Measurements from ENCODE around the gene ZNF697. TPM values are rescaled to one million over a fixed set of nuclear protein-coding genes. Genes with fewer than 3 reads are reported as not detected.

The ZNF697 gene
- total and polyA plus RNA-seq, 10 of the 15 experiments (the other 5 are each of a cell fraction or from before 2014, with no cell fraction given): 0.48 to 5.9 (median 3.0) TPM

DNA sequence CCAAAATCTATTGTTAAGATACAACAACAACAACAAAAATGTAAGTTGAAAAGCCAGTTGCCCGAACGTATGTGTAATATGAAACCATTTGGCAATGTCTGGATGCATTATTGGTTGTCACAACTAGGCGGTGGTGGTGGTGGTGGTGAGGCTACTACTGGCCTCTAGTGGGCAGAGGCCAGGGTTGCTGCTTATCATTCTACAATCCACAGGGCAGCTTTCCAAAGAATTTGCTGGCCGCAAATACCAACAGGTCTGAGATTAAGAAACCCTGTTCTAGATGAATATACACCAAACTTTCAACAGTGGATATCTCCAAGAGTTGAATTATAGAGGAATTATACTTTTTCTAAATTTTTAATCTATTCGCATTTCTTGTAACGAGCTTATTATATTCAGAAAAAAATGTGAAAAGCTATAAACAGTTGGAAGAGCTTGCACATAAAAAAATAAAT lies 26.8 kb upstream of the ZNF697 start:
- Histone ChIP-seq H3K4me2 (ENCODE audit: control insufficient read depth, insufficient read depth) (no peak overlapping the region), H2AFZ (ENCODE audit: control insufficient read depth, low read depth, low read length) (no peak overlapping the region; the same call in 1 of the 2 replicates), H3K79me2 (ENCODE audit: control insufficient read depth, insufficient read depth, low read length) (no peaks in the 10 kb centered on the region), H3K9me3 (replicated peaks; ENCODE audit: control insufficient read depth, insufficient read depth, low read length) (no peaks in the 10 kb centered on the region), H3K27me3 (replicated peaks in 1 of 2; ENCODE audit: control insufficient read depth in 2 of 2, insufficient read depth in 2 of 2, low read length in 1 of 2) (no peaks in the 10 kb centered on the region; a peak in 1 of 4 replicates), H3K9ac (ENCODE audit: control insufficient read depth, insufficient read depth, low read length) (no peak overlapping the region), H3K4me3 (no peak overlapping the region), H3K4me1 (ENCODE audit: control insufficient read depth, insufficient read depth, low read length) (no peaks in the 10 kb centered on the region), H3K36me3 (ENCODE audit: control insufficient read depth in 2 of 2, insufficient read depth in 2 of 2, low read length in 1 of 2) (no peaks in the 10 kb centered on the region), H4K20me1 (ENCODE audit: control insufficient read depth, insufficient read depth) (no peaks in the 10 kb centered on the region), H3K27ac (ENCODE audit: control insufficient read depth, insufficient read depth) (no peak overlapping the region)
- CTCF ChIA-PET: interaction anchor here (0.7 to 16.0 kb wide), 23 partner anchors 9 to 308 kb away, joined by 3 to 446 read pairs (median 6); partner anchors contain the start of gene ZNF697
- SMC1A ChIA-PET (ENCODE audit: uncharacterized antibody, unreplicated experiment): interaction anchor here (0.5 to 7.2 kb wide), 21 partner anchors 10 to 346 kb away, joined by 3 to 119 read pairs (median 5); partner anchors contain the start of gene ZNF697
- ATAC-seq (no peak), FAIRE-seq (no peak), DNase-seq (ENCODE audit: low read depth, low spot score) (no peak)
- 37% methylated on average over 6 of the region's 6 CpGs for WGBS (ENCODE audit: insufficient coverage, insufficient replicate concordance, low lambda C conversion rate, missing lambda C conversion rate)
- BruUV-seq (replicated peaks): no TSS peak
- POLR2A ChIA-PET: no interaction called here
- RAD21 ChIA-PET (ENCODE audit: unreplicated experiment): interaction anchor here (1.0 to 6.4 kb wide), 11 partner anchors 10 to 302 kb away, joined by 3 to 55 read pairs (median 6); no protein-coding TSS in a partner anchor
- in situ Hi-C loops (cut with MboI) (loop anchor here (10.0 kb wide), 1 partner anchor 300 kb away; no protein-coding TSS in a partner anchor), intact Hi-C loops (cut with micrococcal nuclease; ENCODE audit: unreplicated experiment) (loop anchor here (1.0 to 5.0 kb wide), 3 partner anchors 62 to 126 kb away; no protein-coding TSS in a partner anchor)
- TF ChIP-seq WRNIP1 (IDR thresholded peaks at IDR 0.05; ENCODE audit: borderline replicate concordance, low read depth, low read length) (no peak), CHD2 (IDR thresholded peaks at IDR 0.05; ENCODE audit: borderline replicate concordance, low read depth, low read length) (no peak), RELA (IDR thresholded peaks at IDR 0.05; ENCODE audit: borderline replicate concordance, partially characterized antibody) (no peak), PRDM15 (CRISPR knock-in tag; IDR thresholded peaks at IDR 0.05) (no peak), HDAC2 (IDR thresholded peaks at IDR 0.05) (no peak), KAT2A (conservative IDR thresholded peaks at IDR 0.05; ENCODE audit: control insufficient read depth, low read depth, low read length) (no peak), POLR2A (IDR thresholded peaks at IDR 0.05; ENCODE audit: low read depth, low read length) (no peak), MTA2 (IDR thresholded peaks at IDR 0.05; ENCODE audit: low read depth) (no peak), YBX1 (IDR thresholded peaks at IDR 0.05) (no peak)
- TF ChIP-seq, protein P1, sequence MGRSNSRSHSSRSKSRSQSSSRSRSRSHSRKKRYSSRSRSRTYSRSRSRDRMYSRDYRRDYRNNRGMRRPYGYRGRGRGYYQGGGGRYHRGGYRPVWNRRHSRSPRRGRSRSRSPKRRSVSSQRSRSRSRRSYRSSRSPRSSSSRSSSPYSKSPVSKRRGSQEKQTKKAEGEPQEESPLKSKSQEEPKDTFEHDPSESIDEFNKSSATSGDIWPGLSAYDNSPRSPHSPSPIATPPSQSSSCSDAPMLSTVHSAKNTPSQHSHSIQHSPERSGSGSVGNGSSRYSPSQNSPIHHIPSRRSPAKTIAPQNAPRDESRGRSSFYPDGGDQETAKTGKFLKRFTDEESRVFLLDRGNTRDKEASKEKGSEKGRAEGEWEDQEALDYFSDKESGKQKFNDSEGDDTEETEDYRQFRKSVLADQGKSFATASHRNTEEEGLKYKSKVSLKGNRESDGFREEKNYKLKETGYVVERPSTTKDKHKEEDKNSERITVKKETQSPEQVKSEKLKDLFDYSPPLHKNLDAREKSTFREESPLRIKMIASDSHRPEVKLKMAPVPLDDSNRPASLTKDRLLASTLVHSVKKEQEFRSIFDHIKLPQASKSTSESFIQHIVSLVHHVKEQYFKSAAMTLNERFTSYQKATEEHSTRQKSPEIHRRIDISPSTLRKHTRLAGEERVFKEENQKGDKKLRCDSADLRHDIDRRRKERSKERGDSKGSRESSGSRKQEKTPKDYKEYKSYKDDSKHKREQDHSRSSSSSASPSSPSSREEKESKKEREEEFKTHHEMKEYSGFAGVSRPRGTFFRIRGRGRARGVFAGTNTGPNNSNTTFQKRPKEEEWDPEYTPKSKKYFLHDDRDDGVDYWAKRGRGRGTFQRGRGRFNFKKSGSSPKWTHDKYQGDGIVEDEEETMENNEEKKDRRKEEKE (IDR thresholded peaks at IDR 0.05): no peak

Data from GM12878 (cell line).